DND-41 (cell line): ENCODE data around the gene STIMATE.

Experiments used
- CTCF ChIP-seq: IDR thresholded peaks from 2 replicates; pipeline ENCODE4 v1.5.1; 2012; ENCODE audit warnings: borderline replicate concordance, low read length, moderate library complexity, mild to moderate bottlenecking; ENCODE audit not compliant: poor library complexity, severe bottlenecking; ENCODE audit errors: extremely low read depth
- EZH2 ChIP-seq: IDR thresholded peaks from 3 replicates; pipeline ENCODE4 v1.6.1; 2012; ENCODE audit warnings: borderline replicate concordance, low read depth, mild to moderate bottlenecking, moderate library complexity, low read length, inconsistent platforms; ENCODE audit not compliant: severe bottlenecking

DNA sequence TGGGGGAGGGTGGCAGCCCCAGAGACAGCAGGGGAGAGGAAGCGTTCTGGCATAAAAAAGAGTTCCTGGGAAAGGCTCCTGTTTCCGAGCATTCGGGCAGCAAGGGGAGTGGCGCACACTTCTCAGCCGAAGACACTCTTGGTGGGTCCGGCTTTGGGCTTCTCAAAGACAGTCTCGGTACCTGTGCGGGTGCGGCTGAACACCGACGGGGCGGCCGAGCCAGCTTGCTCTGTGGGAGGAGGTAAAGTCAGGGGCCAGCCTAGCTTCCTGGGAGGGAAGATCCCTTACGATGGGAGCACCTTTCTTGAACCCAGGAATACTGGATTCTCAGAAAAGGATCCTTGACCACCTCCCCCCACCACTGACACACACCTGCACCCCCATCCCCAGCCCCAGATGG, 64.1 kb downstream of the STIMATE start:
- TF ChIP-seq CTCF: no peak
- TF ChIP-seq EZH2: no peak
